Hepatocyte (in vitro differentiated cells): Measurements from ENCODE around the gene PCGF2. TPM values are rescaled to one million over a fixed set of nuclear protein-coding genes. Genes with fewer than 3 reads are reported as not detected.

ENCODE experiments used
- DNase-seq: peaks from one replicate; pipeline ENCODE4 v3.0.0-alpha.2; 2016; ENCODE audit warnings: low spot score
- H2AFZ ChIP-seq: fragments of 200-600 bp; sonication (generic); 2 replicates; pipeline ENCODE4 v1.6.0; 2016; ENCODE audit warnings: antibody characterized with exemption, mild to moderate bottlenecking
- H3K27ac ChIP-seq: fragments of 200-600 bp; sonication (generic); 2 replicates; pipeline ENCODE4 v1.5.1; 2016; ENCODE audit warnings: mild to moderate bottlenecking
- H3K27me3 ChIP-seq: fragments of 200-600 bp; sonication (generic); 2 replicates; pipeline ENCODE4 v1.6.1; 2016
- H3K36me3 ChIP-seq: fragments of 200-600 bp; sonication (generic); replicated peaks from 2 replicates; pipeline ENCODE4 v1.5.1; 2016; ENCODE audit warnings: low read depth; ENCODE audit not compliant: insufficient read depth
- H3K4me1 ChIP-seq: fragments of 200-600 bp; sonication (generic); 2 replicates; pipeline ENCODE4 v1.5.1; 2016; ENCODE audit warnings: mild to moderate bottlenecking, moderate library complexity; ENCODE audit not compliant: insufficient read depth
- H3K4me2 ChIP-seq: fragments of 200-600 bp; sonication (generic); 2 replicates; pipeline ENCODE4 v1.6.0; 2016
- H3K4me3 ChIP-seq: fragments of 200-600 bp; sonication (generic); 2 replicates; pipeline ENCODE4 v1.5.1; 2016; ENCODE audit warnings: mild to moderate bottlenecking
- H3K79me2 ChIP-seq: fragments of 200-600 bp; sonication (generic); 2 replicates; pipeline ENCODE4 v1.6.0; 2017; ENCODE audit warnings: mild to moderate bottlenecking
- H3K9me2 ChIP-seq: fragments of 200-600 bp; sonication (generic); replicated peaks from 2 replicates; pipeline ENCODE4 v1.6.0; 2017; ENCODE audit warnings: mild to moderate bottlenecking; ENCODE audit not compliant: insufficient read depth
- H3K9me3 ChIP-seq: fragments of 200-600 bp; sonication (generic); 2 replicates; pipeline ENCODE4 v1.5.1; 2016; ENCODE audit warnings: low read depth, mild to moderate bottlenecking
- H4K20me1 ChIP-seq: fragments of 200-600 bp; sonication (generic); 2 replicates; pipeline ENCODE4 v1.6.0; 2016; ENCODE audit warnings: mild to moderate bottlenecking; ENCODE audit not compliant: insufficient read depth, poor library complexity, severe bottlenecking
- EZH2 ChIP-seq: fragments of 200-600 bp; sonication (generic); IDR thresholded peaks from 2 replicates; pipeline ENCODE4 v1.6.1; 2016; ENCODE audit warnings: antibody characterized with exemption, mild to moderate bottlenecking, borderline replicate concordance
- EZH2phosphoT487 ChIP-seq: fragments of 200-600 bp; sonication (generic); IDR thresholded peaks from one replicate; pipeline ENCODE4 v1.6.1; 2018; ENCODE audit warnings: antibody characterized with exemption, mild to moderate bottlenecking, low read depth, moderate library complexity; ENCODE audit not compliant: unreplicated experiment, severe bottlenecking
- WGBS: methylation state at CpG from one replicate; pipeline ENCODE4 v1.1.6; 2016; ENCODE audit warnings: low lambda C conversion rate; ENCODE audit errors: missing lambda C conversion rate; 5-methylcytosine and 5-hydroxymethylcytosine counted together
- polyA plus RNA-seq: library from polyadenylated mRNA; unstranded; fragments of >200 nt; fragmentation: Nextera tagmentation; extraction: Ambion mirVana; gene quantifications from 2 replicates; pipeline ENCODE4 v1.2.1, GENCODE V29; 2016
- total RNA-seq: library from RNA; depleted of rRNA; stranded (reverse); fragments of >200 nt; gene quantifications from 2 replicates; pipeline ENCODE4 v1.2.3, GENCODE V29; 2014
- TF ChIP-seq, protein P1 (sequence below): fragments of 200-600 bp; sonication (generic); IDR thresholded peaks from 2 replicates; pipeline ENCODE4 v1.5.1; 2016; ENCODE audit warnings: antibody characterized with exemption, mild to moderate bottlenecking; ENCODE audit not compliant: poor library complexity

Gene PCGF2
- total and polyA plus RNA-seq, 2 experiments from 2014 or later = 8.7 to 13.0 TPM

GRCh38 chr17:38719943-38720641 is 28.0 kb downstream of the PCGF2 start:
- Histone ChIP-seq H3K4me1 (peaks cover 10% of the 10 kb centered on the region), H3K9me3 (no peaks in the 10 kb centered on the region), H2AFZ (no peak overlapping the region), H3K27me3 (no peaks in the 10 kb centered on the region), H3K79me2 (no peaks in the 10 kb centered on the region), H3K36me3 (no peaks in the 10 kb centered on the region), H3K4me3 (no peak overlapping the region), H3K9me2 (no peaks in the 10 kb centered on the region), H3K27ac (no peak overlapping the region), H4K20me1 (no peaks in the 10 kb centered on the region), H3K4me2 (no peak overlapping the region)
- no peak for TF ChIP-seq EZH2phosphoT487
- no peak for TF ChIP-seq EZH2
- TF ChIP-seq, protein P1, sequence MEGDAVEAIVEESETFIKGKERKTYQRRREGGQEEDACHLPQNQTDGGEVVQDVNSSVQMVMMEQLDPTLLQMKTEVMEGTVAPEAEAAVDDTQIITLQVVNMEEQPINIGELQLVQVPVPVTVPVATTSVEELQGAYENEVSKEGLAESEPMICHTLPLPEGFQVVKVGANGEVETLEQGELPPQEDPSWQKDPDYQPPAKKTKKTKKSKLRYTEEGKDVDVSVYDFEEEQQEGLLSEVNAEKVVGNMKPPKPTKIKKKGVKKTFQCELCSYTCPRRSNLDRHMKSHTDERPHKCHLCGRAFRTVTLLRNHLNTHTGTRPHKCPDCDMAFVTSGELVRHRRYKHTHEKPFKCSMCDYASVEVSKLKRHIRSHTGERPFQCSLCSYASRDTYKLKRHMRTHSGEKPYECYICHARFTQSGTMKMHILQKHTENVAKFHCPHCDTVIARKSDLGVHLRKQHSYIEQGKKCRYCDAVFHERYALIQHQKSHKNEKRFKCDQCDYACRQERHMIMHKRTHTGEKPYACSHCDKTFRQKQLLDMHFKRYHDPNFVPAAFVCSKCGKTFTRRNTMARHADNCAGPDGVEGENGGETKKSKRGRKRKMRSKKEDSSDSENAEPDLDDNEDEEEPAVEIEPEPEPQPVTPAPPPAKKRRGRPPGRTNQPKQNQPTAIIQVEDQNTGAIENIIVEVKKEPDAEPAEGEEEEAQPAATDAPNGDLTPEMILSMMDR = no peak
- DNase-seq = no peak
- WGBS = 64% methylated on average over 21 of the region's 39 CpGs

- no peaks in the 10 kb centered on the region for H3K27me3 ChIP-seq
- H3K4me2 ChIP-seq = peak overlapping the region; percentile 49
- no peaks in the 10 kb centered on the region for H4K20me1 ChIP-seq
- TF ChIP-seq, protein P1 = no peak
- no peak for TF ChIP-seq EZH2
- TF ChIP-seq EZH2phosphoT487 = no peak
- 51% methylated on average over 22 of the region's 29 CpGs for WGBS
- H3K27ac ChIP-seq = no peak overlapping the region
- H3K9me3 ChIP-seq = no peaks in the 10 kb centered on the region
- H2AFZ ChIP-seq = no peak overlapping the region
- no peaks in the 10 kb centered on the region for H3K36me3 ChIP-seq
- H3K79me2 ChIP-seq = no peaks in the 10 kb centered on the region
- no peak overlapping the region for H3K4me3 ChIP-seq
- H3K4me1 ChIP-seq = peaks cover 10% of the 10 kb centered on the region
- H3K9me2 ChIP-seq = no peaks in the 10 kb centered on the region
- DNase-seq = no peak
Measured at GRCh38 chr17:38719289-38719942, 28.7 kb downstream of the PCGF2 start.

- no peak for DNase-seq
- 93% methylated on average over 12 of the region's 12 CpGs for WGBS
- H3K4me3 ChIP-seq = no peak overlapping the region
- no peak overlapping the region for H3K4me2 ChIP-seq
- H3K79me2 ChIP-seq = no peaks in the 10 kb centered on the region
- no peaks in the 10 kb centered on the region for H3K27me3 ChIP-seq
- no peak overlapping the region for H3K27ac ChIP-seq
- no peak for TF ChIP-seq EZH2
- TF ChIP-seq EZH2phosphoT487 = no peak
- TF ChIP-seq, protein P1 = no peak
- no peaks in the 10 kb centered on the region for H3K9me3 ChIP-seq
- H3K4me1 ChIP-seq = peaks cover 10% of the 10 kb centered on the region
- H2AFZ ChIP-seq = no peak overlapping the region
- H3K9me2 ChIP-seq = no peaks in the 10 kb centered on the region
- H4K20me1 ChIP-seq = no peaks in the 10 kb centered on the region
- no peaks in the 10 kb centered on the region for H3K36me3 ChIP-seq
Measured at GRCh38 chr17:38717139-38717745, 30.9 kb downstream of the PCGF2 start.
